NCI-H2227 treated with DMSO at 0.1 percent for 48 hours (cell line): ENCODE data around the gene PAF1.

Source experiments
- DNase-seq: peaks from one replicate; lab custom pipeline; 2025; lab: John Stamatoyannopoulos, UW

Gene PAF1

DNA sequence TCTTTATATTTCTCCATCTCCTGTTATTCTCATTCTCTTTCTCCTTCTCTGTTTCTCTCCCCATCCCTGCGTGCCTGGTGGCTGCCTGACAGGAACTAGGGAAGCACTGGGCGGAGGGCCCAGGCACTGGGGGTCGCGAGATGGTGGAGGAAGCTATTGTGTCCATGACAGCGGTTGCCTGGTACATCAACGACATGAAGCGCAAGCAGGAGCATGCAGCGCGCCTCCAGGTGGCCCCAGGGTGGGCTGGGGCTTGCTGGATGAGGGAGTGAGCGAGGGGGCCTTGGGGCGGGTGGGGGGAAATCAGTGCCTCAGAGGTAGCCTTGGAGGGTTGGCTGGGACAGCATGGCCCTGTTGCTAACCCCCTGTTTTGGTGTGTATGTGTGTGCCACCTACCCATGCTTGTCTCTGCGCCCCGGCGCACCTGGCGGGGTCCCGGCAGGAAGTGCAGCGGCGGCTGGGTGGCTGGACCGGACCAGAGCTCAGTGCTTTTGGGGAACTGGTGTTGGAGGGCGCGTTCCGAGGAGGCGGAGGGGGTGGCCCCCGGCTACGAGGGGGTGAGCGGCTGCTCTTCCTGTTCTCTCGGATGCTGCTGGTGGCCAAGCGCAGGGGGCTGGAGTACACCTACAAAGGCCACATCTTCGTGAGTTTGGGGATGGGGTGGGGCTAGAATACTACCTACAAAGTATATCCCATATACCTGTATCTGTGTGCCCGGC, 26.7 kb upstream of the PAF1 start:
- DNase-seq, result no peak

DNA sequence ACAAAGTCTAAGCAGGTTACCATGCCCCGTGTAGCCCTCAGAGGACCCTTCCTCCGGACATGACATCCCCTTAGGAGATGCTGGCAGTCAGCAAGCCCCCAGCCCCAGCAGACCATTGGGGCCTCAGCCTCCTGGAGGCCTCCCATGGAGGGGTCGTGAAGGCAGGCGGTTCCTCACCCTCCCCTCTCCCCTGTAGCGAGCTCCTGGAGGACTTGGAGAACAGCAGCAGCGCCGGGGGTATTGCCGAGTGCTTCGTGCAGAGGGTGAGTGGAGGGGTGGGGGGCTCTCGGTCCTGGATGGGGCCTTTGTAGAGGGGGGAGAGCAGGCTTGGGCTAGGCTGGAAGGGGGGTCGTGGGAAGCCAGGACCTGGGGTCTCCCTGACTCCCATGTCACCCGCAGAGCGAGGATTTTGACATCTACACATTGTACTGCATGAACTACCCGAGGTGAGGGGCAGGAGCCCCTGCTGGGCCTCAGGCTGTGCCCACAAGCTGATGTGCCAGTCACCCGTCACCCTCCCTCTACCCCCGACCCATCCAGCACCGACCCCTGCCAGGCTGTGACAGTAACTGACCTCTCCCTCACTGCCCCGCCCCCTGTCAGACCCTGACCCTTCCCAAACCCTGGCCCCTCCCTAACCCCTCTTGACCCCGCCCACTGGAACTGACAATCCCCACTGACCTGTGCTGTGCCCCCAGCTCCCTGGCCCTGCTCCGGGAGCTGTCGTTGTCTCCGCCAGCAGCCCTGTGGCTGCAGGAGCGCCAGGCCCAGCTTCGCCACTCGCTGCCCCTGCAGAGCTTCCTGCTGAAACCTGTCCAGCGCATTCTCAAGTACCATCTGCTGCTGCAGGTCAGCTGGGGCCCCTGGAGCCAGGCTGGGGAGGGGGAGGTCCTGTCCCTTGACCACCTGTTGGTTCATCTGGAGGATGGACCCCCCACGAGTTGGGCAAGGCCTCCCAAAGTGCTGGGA, 25.5 kb upstream of the PAF1 start:
- DNase-seq, result no peak

DNA sequence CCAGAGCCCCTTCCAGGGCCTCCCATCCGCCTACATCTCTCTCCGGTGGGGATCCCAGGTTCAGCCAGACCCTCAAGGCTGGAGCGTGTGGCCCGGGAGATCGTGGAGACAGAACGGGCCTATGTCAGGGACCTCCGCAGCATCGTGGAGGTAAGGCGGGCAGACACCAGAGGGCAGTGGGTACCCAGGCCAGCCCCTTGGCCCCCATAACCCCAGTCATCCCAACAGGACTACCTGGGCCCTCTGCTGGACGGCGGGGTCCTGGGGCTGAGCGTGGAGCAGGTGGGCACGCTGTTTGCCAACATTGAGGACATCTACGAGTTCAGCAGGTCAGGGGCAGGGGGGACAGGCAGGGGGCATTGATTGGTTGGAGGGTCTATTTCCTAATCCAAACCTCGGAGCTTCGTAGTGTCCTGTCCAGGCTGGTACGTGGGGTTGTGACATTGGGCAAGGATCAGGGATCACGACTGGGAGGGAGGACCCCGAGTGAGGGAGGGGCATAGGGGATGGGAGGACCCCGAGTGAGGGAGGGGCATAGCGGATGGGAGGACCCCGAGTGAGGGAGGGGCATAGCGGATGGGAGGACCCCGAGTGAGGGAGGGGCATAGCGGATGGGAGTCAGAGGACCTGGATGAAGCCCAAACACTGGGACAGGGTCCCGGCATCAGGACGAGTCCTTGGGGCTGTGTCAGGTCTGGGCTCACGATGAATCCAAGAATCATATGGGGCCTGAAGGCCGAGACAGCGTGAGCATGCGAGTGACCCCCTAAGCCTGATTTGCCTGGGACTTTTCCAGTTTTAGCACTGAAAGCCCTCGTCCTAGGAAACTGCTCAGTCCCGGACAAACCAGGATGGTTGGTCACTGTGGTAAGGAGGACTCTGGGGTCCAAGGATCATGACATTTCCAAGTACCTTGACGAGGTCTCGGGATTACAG, 24.5 kb upstream of the PAF1 start:
- DNase-seq, result no peak

DNA sequence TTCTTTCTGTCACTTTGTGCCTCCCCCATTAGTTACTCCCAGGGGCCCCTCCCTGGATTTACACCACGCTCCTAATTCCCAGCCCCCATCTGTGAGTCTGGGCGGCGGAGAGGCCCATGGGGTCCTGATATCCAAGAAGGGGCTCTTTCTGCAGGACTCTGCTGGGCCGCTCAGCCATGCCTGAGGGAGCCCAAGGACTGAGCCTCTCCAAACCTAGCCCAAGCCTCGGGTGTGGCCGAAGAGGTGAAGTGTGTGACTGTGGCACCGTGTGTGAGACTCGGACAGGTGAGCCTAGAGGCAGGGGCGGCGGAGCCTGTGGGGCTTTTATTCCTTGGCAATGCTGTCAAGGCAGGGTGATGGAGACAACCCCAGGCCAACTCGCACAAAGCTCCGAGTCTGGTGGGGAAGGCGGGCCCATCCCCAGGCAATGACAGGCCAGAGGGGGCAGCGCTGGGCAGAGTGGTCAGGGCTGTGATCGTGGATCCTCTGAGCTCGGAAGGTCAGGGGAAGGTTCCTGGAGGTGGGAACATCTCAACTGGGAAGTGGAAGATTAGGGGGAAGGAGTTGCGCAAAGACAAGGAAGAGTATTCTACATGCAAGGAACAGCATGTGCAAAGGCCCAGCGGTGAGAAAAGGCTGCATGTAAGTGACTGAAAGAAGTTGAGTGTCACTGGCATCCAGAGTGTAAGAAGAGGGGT, 23.2 kb upstream of the PAF1 start:
- DNase-seq, result peak; percentile 87

DNA sequence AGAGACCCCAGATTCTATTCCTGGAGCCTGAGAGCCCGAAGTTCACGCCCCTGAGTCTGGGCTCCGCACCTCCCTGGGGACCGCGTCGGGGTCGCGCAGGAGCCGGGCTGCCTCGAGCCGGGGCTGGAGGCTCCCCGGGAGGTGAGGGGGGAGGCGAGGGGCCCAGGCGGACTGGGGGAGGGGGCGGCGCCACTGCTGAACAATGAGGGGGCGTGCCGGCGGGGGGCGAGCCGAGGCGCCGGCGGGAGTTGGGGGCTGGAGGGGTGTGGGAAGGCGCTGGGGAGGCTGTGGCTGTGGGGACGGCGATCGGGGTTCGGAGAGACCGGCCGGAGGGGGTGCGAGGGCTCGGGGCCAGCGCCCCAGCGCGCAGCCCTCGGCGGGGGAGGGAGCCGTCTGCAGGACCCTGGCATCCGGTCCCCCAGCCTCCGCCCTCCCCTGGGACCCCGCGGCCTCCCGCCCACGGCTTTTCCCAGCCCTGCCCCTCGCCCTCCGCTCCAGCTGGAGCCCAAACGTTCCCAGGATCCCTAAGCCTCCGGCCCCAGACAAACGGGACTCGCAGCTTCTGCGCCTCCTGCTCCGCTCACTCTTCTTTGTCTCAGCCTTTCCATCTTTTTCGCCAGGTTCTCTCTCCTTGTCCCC, 22.5 kb upstream of the PAF1 start:
- DNase-seq, result peak; percentile 86

DNA sequence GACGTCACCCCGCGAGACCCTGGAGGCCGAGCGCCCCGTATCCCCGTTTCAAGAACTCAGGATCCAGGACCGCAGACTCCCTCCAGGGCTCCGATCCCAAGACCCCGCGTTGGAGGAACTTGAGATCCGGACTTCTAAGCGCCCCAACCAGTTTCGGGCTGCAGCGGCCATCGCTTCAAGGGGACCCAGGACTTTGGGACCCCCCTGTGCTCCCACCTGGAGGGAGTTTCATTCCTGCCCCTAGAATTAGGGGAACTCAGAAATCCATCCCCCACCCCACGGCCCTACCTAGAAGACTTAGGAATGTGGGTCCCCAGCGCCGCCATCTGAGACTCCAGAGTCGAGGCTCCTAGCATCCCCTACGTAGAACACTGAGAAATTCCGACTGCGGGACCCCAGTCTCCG, 22.0 kb upstream of the PAF1 start:
- no peak for DNase-seq

DNA sequence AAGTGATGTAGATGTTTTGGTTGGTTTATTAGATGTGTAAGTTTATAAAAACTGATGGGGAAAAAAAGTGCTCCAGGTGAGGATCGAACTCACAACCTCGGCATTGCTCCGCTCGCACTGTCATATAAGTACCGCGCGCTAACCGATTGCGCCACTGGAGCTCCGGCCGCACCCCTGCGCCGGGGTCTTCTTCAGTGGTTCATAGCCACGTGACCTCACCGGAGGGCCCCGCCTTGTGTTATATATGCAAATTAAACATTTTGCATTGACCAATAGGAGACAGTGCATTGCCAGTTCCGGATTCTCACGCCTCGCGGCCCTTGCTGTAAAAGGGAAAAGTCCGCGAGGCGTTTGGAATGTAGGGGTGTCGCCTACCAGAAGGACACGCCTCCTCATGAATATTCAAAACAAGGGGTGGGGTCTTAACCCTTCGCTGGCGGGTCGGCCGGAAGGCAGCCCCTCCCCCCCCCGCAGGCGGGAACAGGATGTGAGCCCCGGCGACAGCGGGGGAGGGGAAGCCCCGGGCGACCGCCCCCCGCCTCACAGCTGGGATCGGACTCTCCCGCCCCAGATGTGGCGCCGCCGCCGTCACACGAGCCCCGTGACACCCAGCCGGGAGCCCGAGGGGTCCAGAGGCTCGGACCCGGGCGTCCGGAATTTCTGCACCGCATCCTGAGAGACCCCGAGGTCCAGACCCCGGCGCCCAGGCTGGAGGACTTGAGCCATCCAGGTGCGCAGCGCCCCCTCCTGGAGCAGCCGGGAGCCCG, 21.4 kb upstream of the PAF1 start, which contains the start of gene PLEKHG2:
TSS of gene PLEKHG2 (plus strand) at position 570 of the 767 bp plus-strand sequence. CDS start 1,418 bp downstream, outside the sequence.
- peak; percentile 100 for DNase-seq

- peak; percentile 100 for DNase-seq
These were observed 20.9 kb upstream of the PAF1 start for GRCh38 chr19:39411832-39412099.

DNA sequence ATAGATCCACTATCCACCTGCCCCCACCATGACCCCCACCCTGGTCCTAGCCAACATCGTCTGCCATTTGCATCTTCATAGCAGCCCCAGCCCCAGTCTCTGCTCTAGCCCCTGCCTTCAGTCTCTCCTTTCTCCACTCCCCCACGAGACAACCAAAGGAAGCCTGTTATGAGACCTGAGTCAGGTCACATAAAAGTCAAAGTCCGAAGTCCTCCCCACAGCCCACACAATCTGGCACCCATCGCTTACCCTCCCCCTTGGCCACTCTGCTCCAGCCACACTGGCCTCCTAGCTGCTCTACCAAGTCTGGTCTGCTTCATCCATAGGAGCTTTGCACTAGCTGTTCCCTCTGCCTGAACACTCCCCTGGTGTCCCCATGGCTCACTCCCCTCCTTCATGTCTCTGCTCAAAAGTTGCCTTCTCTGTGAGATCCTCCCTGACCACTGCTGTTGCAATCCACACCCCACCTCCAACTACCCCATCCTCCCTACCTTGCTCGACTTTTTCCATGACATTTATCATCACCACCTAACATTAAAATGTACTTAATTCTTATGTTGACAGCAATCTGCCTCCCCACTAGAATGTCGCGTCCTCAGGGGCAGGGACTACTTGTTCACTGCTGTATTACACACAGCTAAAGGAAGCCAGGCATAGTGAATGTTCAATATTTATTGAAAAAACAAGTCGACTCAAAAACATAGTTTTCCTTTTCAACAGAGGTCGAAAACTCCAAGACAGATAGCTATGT, 20.4 kb upstream of the PAF1 start:
- DNase-seq, result no peak

- DNase-seq, result no peak
These were observed 19.9 kb upstream of the PAF1 start for GRCh38 chr19:39410831-39411080.

GRCh38 chr19:39410017-39410830, 19.3 kb upstream of the PAF1 start:
- peak; percentile 43 for DNase-seq

GRCh38 chr19:39409208-39410016, 18.5 kb upstream of the PAF1 start:
- DNase-seq, result peak; percentile 86

DNA sequence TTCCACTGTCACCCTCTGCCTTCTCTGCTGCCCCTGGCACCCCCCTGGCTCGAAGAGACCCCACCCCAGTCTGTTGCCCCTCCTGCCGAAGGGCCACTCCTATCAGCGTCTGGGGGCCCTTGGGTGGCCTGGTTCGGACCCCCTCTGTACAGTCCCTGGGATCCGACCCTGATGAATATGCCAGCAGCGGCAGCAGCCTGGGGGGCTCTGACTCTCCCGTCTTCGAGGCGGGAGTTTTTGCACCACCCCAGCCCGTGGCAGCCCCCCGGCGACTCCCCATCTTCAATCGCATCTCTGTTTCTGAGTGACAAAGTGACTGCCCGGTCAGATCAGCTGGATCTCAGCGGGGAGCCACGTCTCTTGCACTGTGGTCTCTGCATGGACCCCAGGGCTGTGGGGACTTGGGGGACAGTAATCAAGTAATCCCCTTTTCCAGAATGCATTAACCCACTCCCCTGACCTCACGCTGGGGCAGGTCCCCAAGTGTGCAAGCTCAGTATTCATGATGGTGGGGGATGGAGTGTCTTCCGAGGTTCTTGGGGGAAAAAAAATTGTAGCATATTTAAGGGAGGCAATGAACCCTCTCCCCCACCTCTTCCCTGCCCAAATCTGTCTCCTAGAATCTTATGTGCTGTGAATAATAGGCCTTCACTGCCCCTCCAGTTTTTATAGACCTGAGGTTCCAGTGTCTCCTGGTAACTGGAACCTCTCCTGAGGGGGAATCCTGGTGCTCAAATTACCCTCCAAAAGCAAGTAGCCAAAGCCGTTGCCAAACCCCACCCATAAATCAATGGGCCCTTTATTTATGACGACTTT, 17.7 kb upstream of the PAF1 start:
- DNase-seq, result no peak

DNA sequence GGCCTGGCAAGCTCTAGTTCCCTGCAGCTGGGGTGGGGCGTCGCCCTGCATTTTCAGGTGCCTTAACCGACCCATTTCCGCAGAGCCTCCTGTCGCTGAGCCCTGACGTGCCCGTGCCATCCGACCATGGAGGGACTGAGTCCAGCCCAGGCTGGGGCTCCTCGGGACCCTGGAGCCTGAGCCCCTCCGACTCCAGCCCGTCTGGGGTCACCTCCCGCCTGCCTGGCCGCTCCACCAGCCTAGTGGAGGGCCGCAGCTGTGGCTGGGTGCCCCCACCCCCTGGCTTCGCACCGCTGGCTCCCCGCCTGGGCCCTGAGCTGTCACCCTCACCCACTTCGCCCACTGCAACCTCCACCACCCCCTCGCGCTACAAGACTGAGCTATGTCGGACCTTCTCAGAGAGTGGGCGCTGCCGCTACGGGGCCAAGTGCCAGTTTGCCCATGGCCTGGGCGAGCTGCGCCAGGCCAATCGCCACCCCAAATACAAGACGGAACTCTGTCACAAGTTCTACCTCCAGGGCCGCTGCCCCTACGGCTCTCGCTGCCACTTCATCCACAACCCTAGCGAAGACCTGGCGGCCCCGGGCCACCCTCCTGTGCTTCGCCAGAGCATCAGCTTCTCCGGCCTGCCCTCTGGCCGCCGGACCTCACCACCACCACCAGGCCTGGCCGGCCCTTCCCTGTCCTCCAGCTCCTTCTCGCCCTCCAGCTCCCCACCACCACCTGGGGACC, 16.9 kb upstream of the PAF1 start:
- DNase-seq, result no peak

- no peak for DNase-seq
These were observed 16.4 kb upstream of the PAF1 start for GRCh38 chr19:39407410-39407659.

DNA sequence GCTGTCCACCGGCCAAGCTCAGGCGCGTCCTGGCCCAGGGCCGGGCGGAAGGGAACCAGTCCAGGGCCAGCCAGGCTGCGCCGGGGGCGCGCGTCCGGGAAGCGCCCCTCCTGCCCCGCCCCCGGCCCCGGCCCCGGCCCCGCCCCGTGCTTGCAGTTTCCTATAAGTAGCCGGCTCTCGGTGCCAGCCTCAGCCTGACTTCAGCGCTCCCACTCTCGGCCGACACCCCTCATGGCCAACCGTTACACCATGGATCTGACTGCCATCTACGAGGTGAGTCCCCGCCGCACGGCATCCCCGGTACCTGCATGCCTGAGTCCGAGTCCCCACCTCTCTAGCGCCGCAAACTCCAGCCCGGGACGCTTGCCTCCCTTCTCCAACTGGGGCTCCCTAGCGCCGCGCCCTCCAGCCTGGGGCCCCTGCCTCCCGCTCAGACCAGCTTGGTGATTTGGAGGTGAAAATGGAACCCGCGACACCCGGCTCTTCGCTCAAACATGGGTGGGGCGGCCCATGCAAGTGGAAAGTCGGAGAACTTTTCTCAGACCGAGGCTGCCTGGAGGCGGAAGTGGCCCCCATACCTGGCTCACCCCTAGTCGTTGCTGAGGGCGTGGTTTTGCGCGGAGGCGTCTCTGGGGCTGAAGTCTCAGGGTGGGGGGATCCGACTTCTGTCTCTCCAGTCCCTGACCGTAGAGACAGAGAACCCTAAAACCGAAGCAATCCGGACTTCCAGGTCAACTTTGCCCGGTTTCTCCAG, 15.9 kb upstream of the PAF1 start, which contains the start of gene ZFP36:
TSS of gene ZFP36 (plus strand) at position 192 of the 754 bp plus-strand sequence. CDS start at position 250, 58 bp downstream.
- DNase-seq, result peak; percentile 98
